ENCODE measurements around the gene DACH1. TPM values are rescaled to one million over a fixed set of nuclear protein-coding genes. Genes with fewer than 3 reads are reported as not detected.
"Not testable (repeated sequence)": the region's sequence is repeated elsewhere in the genome, so short reads cannot be mapped to it uniquely, and the experiment has no call there.

DACH1 gene
- total RNA-seq, 1 experiment from 2014 or later = 0.14 TPM

GRCh38 chr13:71786875-71787274 is 80.1 kb downstream of the DACH1 start:
- CTCF ChIA-PET = no interaction called here
- no peaks in the 10 kb centered on the region for H3K36me3 Mint-ChIP-seq (ENCODE audit: insufficient read depth, unreplicated experiment)
- no peak for TF ChIP-seq CTCF (IDR thresholded peaks at IDR 0.05; ENCODE audit: unreplicated experiment)
- no peaks in the 10 kb centered on the region for H3K4me1 Mint-ChIP-seq (ENCODE audit: low read depth, unreplicated experiment)
- no peaks in the 10 kb centered on the region for H3K9me3 Mint-ChIP-seq (ENCODE audit: low read depth, unreplicated experiment)
- BruUV-seq (replicated peaks) = no TSS peak
- intact Hi-C loops (cut with micrococcal nuclease; ENCODE audit: unreplicated experiment) = no loop called here
- H3K27me3 Mint-ChIP-seq (ENCODE audit: unreplicated experiment) = no peaks in the 10 kb centered on the region
- DNase-seq = no peak
- no peak overlapping the region for H3K4me3 Mint-ChIP-seq (ENCODE audit: low read depth, unreplicated experiment)
- H3K27ac Mint-ChIP-seq (ENCODE audit: unreplicated experiment) = no peak overlapping the region

- BruUV-seq (replicated peaks) = no TSS peak
- Mint-ChIP-seq H3K4me1 (ENCODE audit: low read depth, unreplicated experiment) (no peaks in the 10 kb centered on the region), H3K9me3 (ENCODE audit: low read depth, unreplicated experiment) (no peaks in the 10 kb centered on the region), H3K27me3 (ENCODE audit: unreplicated experiment) (no peaks in the 10 kb centered on the region), H3K27ac (ENCODE audit: unreplicated experiment) (no peak overlapping the region), H3K36me3 (ENCODE audit: insufficient read depth, unreplicated experiment) (no peaks in the 10 kb centered on the region), H3K4me3 (ENCODE audit: low read depth, unreplicated experiment) (no peak overlapping the region)
- DNase-seq = no peak
- intact Hi-C loops (cut with micrococcal nuclease; ENCODE audit: unreplicated experiment) = no loop called here
- CTCF ChIA-PET = no interaction called here
- TF ChIP-seq CTCF (IDR thresholded peaks at IDR 0.05; ENCODE audit: unreplicated experiment) = no peak
Measured at GRCh38 chr13:71785361-71785760, 81.6 kb downstream of the DACH1 start.

GRCh38 chr13:71780546-71780945 is 86.5 kb downstream of the DACH1 start:
- H3K4me3 Mint-ChIP-seq (ENCODE audit: low read depth, unreplicated experiment) = no peak overlapping the region
- intact Hi-C loops (cut with micrococcal nuclease; ENCODE audit: unreplicated experiment) = no loop called here
- H3K36me3 Mint-ChIP-seq (ENCODE audit: insufficient read depth, unreplicated experiment) = no peaks in the 10 kb centered on the region
- H3K27me3 Mint-ChIP-seq (ENCODE audit: unreplicated experiment) = no peaks in the 10 kb centered on the region
- no peak for TF ChIP-seq CTCF (IDR thresholded peaks at IDR 0.05; ENCODE audit: unreplicated experiment)
- H3K9me3 Mint-ChIP-seq (ENCODE audit: low read depth, unreplicated experiment) = no peaks in the 10 kb centered on the region
- no peak for DNase-seq
- no peak overlapping the region for H3K27ac Mint-ChIP-seq (ENCODE audit: unreplicated experiment)
- no TSS peak for BruUV-seq (replicated peaks)
- CTCF ChIA-PET = no interaction called here
- no peaks in the 10 kb centered on the region for H3K4me1 Mint-ChIP-seq (ENCODE audit: low read depth, unreplicated experiment)

- BruUV-seq (replicated peaks); H3K36me3 Mint-ChIP-seq (ENCODE audit: insufficient read depth, unreplicated experiment); H3K9me3 Mint-ChIP-seq (ENCODE audit: low read depth, unreplicated experiment); H3K27ac Mint-ChIP-seq (ENCODE audit: unreplicated experiment); CTCF ChIA-PET; H3K4me1 Mint-ChIP-seq (ENCODE audit: low read depth, unreplicated experiment); H3K27me3 Mint-ChIP-seq (ENCODE audit: unreplicated experiment); intact Hi-C loops (cut with micrococcal nuclease; ENCODE audit: unreplicated experiment); DNase-seq; H3K4me3 Mint-ChIP-seq (ENCODE audit: low read depth, unreplicated experiment): not testable (repeated sequence)
Measured at GRCh38 chr13:71778998-71779397, 88.0 kb downstream of the DACH1 start.

- Mint-ChIP-seq H3K4me1 (ENCODE audit: low read depth, unreplicated experiment) (no peaks in the 10 kb centered on the region), H3K36me3 (ENCODE audit: insufficient read depth, unreplicated experiment) (no peaks in the 10 kb centered on the region), H3K27me3 (ENCODE audit: unreplicated experiment) (no peaks in the 10 kb centered on the region), H3K4me3 (ENCODE audit: low read depth, unreplicated experiment) (no peak overlapping the region), H3K9me3 (ENCODE audit: low read depth, unreplicated experiment) (no peaks in the 10 kb centered on the region), H3K27ac (ENCODE audit: unreplicated experiment) (no peak overlapping the region)
- no peak for TF ChIP-seq CTCF (IDR thresholded peaks at IDR 0.05; ENCODE audit: unreplicated experiment)
- CTCF ChIA-PET = no interaction called here
- no peak for DNase-seq
- intact Hi-C loops (cut with micrococcal nuclease; ENCODE audit: unreplicated experiment) = no loop called here
- no TSS peak for BruUV-seq (replicated peaks)
Measured at GRCh38 chr13:71775966-71776365, 91.0 kb downstream of the DACH1 start.

Data from Calu3 (cell line).